Fibroblast of peridontal ligament (primary cell): ENCODE results near the gene GREM1.

Experiments
- DNase-seq: peaks from one replicate; pipeline ENCODE4 v3.0.0-alpha.2; 2010; ENCODE audit errors: extremely low read depth

Gene GREM1

DNA sequence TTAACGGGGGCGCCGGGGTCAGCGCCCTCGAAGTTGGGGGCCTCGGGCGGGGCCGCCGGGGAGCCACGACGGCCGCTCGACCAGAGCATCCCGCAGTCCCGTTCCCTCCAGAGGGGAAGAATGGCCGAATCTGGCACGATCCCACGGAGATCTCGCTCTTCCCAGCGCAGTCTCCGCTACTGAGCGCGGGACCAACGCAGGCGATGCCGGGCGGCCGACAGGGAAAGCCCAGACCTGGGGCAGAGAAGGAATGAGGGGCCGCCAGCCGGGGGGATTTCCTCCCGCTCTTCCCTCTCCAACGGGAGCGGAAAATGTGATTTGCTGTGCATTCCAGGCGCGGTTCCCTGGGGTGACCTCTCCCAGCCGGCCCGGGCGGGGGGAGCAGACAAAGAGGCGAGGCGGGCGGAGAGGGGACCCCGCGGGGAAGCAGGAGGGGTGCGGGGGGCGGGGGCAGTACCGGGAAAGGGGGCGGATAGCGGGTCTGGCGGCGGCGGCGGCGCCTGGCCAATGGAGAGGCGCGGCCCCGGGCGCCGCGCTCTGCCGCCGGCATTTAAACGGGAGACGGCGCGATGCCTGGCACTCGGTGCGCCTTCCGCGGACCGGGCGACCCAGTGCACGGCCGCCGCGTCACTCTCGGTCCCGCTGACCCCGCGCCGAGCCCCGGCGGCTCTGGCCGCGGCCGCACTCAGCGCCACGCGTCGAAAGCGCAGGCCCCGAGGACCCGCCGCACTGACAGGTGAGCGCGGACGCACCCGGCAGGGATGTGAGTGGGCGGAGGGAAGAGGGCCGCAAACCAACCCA, at the start of gene GREM1:
GREM1 (plus strand) TSS at position 579 of the 801 bp plus-strand sequence. CDS start 12,687 bp downstream, outside the sequence.
- DNase-seq = peak; percentile 65

- no peak for DNase-seq
These were observed 48.9 kb upstream of the GREM1 start for GRCh38 chr15:32668942-32669341.

DNA sequence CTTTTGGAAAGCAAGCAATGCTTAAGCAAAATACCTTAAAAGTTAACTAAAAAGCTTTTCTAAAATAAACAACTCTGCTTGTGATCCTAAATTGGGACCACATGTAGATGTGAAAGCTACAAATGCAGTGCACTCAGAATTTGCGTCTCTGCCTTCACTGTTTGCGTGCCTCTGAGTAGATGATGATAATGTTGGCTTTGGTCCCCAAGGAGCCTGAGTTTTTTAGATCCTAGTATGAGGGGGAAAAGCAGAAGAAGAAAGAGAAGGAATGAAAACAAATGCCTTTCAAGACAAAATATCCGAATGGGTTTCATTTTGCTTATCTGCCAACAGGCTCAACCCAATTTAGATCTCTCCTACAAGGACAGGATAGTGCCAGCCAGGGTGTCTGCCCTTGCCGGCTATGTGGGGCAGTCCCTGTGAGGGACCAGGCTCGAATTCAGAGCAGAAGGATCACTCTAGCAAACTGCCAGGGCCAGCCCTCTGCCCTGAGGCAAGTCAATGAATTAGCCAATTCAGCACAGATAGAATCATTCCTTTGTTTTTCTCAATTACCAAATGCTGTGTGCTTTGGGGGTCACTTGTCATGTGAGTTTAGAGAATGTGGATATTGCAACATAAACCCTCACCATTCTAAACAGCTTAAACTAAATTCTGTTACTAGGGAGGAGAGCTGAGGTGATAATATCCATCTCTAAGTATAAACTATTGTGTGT, 47.8 kb upstream of the GREM1 start:
- DNase-seq = peak; percentile 99

DNA sequence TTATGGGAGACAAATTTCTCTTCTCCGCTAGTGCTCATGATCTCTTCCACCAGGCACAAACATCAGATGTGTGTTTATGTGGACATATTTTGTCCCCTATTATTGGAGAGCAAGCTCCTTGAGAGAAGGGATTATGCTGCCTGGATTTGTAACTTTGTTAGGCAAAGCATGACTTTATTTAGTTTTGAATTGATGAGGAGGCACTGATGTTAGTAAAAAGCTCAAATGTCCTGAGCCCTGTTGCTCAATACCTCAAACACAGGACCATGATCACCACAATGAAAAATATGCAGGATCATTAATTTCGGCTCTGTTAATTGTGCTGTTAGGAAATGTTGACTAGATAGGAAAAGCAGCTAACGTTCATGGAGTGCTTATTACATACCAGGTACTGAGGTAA, 47.2 kb upstream of the GREM1 start:
- DNase-seq = peak; percentile 65

- no peak for DNase-seq
These were observed 46.2 kb upstream of the GREM1 start for GRCh38 chr15:32671339-32672325.

DNA sequence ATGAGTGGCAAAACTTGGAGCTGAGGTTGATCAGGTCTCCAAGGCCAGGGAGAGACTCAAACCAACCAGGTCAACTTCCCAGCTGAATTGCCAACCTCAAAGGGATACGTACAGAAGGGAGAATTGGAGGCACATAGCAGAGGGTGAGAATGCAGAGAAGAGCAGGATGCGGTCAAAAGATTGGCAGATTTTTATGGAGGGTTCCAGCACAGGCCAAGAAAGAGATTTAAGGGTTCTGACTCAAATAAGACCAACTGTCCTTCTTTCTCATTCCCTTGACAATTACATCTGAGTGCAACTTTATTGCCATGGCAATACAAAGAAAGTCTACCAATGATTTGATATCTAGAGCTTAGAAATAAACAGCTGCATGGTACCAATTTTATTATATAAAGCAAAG, 43.1 kb upstream of the GREM1 start:
- no peak for DNase-seq

GRCh38 chr15:32675466-32675865, 42.3 kb upstream of the GREM1 start:
- no peak for DNase-seq

DNA sequence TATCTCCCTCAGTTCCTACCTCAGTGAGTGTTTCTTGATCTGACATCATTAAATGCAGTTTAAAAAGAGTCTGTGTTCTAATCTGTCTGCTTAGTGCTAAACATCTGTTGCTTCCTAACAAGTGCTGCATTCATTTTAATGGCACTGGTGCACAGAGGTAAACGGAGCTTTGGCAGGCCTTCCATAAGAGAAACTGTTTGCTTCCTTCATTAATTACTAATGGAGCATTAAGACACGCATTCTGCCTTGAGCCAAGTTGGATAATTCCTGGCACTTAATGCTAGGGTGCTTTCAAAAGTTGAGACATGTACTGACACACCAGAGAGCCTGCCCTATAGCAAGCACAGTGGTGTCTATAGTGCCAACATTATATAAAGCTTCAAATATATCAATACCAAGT, 41.6 kb upstream of the GREM1 start:
- DNase-seq = no peak

- no peak for DNase-seq
These were observed 40.5 kb upstream of the GREM1 start for GRCh38 chr15:32677238-32677750.

DNA sequence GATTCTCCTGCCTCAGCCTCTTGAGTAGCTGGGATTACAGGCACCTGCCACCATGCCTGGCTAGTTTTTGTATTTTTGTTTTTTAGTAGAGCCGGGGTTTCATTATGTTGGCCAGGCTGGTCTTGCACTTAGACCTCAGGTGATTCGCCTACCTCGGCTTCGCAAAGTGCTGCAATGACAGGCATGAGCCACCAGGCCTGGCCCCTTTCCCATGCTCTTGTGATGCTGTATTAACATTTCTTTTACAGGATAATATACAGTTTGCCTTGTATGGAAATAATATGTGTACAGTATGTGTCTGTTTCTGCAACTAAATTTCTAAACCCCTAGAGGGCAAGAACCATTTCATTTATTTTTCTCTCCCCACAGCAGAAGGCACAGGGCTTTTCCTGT, 38.5 kb upstream of the GREM1 start:
- DNase-seq = no peak

DNA sequence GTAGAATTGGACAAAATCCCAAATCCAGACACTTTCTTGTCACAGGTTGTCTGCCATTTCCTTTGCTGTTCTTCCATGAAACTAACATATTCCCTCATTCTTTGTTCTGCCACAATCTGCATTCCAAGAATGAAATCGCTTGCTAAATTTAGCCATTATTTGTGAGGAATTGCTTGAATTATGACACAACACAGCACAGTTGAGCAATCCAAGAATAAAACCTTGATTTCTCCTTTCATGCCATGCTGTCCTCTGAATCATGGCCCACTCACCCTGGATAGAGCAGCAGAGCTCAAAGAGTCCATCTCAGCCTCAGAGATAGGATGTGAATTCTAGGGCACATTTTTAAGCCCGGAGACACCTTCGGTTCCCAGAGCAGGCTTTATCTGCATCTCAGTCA, 35.2 kb upstream of the GREM1 start:
- peak; percentile 98 for DNase-seq

DNA sequence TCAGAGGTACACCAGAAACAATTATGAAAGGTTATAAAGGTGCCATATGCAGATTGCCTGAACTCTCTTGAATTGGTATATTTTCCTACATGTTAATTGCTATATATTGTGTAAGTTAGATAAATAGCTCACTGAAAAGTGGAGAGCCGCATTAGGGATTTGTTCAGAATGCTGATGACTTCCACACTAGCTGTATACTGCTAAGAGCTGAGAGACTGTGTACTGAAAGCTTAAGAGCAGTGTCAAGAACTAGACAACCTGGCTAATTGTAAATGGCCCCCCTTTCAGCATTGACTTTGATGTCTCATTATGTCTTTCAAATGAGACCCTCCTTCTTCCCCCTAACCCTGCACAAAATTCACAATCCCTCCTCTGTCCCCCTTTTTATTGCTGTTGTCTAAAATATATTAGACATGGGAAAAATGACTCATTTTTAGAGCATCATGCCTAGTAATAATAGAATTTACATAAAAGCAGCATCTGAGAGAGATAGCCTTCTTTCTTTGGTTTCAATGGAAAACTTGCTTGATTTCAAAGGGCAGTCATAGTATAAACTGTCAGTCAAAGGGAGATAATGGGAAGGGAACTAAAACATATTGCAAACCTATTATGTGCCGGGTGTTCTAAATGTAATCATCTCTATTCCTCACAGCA, 34.7 kb upstream of the GREM1 start:
- no peak for DNase-seq

DNA sequence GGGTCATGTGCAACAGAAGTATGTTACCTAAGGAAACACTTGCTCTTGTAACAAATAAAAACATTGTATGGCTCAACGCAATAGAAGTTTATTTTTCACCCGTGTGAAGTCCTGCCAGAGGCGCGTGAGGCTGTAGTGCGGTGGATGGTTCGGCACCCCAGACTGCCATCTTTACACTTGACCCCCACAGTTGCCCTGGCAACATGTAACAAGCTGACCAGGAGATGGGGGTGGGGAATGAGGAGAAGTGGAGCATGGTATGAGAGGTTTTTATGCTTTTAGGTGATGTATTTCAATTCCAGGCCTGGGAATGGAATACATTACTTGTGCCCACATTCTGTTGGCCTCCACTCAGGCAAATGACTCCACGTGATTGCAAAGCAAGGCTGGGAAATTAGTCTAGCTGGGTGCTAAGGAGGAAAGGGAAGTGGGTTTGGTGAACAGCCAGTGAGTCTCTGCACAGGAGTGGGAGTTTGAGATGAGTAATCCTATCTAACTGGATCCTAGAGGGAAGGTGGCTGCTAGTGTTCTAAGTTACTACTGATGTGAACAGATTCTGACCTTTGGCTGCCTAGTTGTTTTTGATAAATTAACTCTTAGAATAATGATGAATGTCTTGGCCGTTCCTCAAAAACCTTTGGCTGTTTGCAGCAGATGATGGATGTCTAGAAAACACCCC, 33.8 kb upstream of the GREM1 start:
- peak; percentile 91 for DNase-seq

GRCh38 chr15:32685576-32685975, 32.2 kb upstream of the GREM1 start:
- peak; percentile 63 for DNase-seq

GRCh38 chr15:32687556-32687955, 30.2 kb upstream of the GREM1 start:
- DNase-seq = no peak

GRCh38 chr15:32688151-32688639, 29.6 kb upstream of the GREM1 start:
- DNase-seq = no peak

DNA sequence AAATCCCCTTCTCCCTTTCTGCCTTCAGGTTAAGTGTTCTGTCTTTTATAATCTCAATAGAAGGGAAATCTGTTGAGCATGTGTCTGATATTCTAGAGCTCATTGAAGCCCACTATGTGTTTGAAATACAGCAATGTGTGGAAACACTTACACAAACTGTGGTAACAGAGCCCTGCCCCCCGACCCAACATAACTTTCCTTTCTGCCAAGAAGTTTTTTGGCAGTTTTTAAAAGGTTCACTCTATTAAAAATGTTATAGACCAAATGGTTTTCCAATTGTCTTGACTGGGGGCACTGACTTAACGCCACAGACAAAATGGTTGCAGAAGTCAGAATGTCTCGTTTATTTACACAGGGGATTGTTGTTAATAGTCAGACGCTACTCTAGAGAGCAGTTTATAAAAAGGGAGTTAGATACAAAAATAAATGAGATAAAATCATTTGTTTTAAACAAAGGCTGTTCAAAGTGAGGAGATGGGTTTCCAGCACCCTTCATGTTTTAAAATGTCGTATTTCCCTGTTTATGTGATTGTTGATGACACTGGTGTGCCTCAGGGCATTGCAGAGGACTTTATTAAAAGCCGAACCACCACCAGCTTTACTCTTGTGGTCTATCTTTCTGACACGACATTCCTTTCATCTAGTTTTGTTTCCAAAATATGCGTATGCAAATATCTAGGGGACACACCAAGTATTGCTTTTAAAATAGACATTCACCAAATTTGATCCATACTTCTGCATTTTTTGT, 26.7 kb upstream of the GREM1 start:
- no peak for DNase-seq

GRCh38 chr15:32691689-32692038, 26.1 kb upstream of the GREM1 start:
- DNase-seq = no peak

DNA sequence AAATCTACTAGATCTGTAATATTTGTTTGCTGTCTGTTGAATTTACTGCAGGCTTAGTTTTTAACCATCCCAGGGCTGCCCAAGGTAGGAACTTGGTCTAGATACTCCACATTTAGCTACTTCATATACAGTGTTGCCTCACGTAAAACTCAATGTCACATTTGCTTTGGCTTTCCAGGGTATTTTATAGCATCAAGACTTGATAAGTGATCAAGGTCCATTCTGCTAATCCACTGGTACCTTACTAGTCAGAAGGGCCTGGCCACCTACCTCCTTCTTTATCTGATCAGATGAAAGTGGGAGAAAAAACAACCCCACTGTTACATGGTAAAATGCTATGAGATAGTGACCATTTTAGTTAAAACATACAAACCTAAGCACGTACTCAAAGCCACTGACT, 25.5 kb upstream of the GREM1 start:
- no peak for DNase-seq
